ENCODE measurements around the gene AKT3. TPM values are rescaled to one million over a fixed set of nuclear protein-coding genes. Genes with fewer than 3 reads are reported as not detected.

AKT3 gene
- total RNA-seq, 4 donors from 2014 or later = 51.7 to 84.1 (median 71.1) TPM

DNA sequence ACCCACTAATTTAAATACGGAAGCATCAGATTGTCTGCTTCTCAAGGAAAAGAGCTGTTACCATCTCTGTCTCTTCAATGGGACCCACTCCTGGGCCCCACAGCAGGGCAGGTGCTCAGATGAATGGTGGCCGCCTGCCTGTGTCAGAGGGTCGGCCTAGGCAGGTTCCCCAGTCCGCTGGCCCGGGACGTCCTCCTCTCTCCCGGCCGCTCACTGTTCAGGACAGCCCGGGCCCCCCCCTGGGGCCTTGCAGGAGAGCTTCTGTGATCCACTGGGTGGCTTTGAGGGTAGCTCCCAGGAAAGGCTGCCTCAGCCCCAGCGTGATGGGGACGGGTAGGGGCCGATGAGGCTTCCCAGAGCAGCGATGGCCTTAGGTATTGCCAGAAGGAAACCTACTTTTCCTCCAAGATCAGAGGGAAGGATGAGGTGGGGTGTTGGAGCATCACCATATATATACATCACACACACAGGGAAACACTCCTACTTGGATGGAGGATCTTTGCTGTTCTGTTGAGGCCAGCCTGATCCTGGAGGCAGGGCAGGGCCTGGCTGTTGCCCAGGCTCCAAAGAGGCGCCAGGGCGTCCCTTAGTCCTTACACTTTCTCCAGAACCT, 362.9 kb downstream of the AKT3 start:
- Histone ChIP-seq H3K9me3 (no peaks in the 10 kb centered on the region), H3K4me1 (peaks cover 6 to 10% of the 10 kb centered on the region in 2 donors), H3K27ac (no peak overlapping the region), H3K27me3 (no peaks in the 10 kb centered on the region), H3K36me3 (no peaks in the 10 kb centered on the region), H3K4me3 (replicated peaks in 1 of 3) (no peak overlapping the region)
- no peak for TF ChIP-seq POLR2A (IDR thresholded peaks at IDR 0.05)
- TF ChIP-seq, protein P1, sequence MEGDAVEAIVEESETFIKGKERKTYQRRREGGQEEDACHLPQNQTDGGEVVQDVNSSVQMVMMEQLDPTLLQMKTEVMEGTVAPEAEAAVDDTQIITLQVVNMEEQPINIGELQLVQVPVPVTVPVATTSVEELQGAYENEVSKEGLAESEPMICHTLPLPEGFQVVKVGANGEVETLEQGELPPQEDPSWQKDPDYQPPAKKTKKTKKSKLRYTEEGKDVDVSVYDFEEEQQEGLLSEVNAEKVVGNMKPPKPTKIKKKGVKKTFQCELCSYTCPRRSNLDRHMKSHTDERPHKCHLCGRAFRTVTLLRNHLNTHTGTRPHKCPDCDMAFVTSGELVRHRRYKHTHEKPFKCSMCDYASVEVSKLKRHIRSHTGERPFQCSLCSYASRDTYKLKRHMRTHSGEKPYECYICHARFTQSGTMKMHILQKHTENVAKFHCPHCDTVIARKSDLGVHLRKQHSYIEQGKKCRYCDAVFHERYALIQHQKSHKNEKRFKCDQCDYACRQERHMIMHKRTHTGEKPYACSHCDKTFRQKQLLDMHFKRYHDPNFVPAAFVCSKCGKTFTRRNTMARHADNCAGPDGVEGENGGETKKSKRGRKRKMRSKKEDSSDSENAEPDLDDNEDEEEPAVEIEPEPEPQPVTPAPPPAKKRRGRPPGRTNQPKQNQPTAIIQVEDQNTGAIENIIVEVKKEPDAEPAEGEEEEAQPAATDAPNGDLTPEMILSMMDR (IDR thresholded peaks at IDR 0.05) = no peak
- WGBS, 2 donors = 94 to 95% methylated on average over 13 to 15 of the region's 15 CpGs
- DNase-seq = no peak
- intact Hi-C loops (cut with DNase I) = no loop called here

GRCh38 chr1:243483952-243484351, 366.1 kb downstream of the AKT3 start:
- Histone ChIP-seq H3K27me3 (no peaks in the 10 kb centered on the region), H3K4me3 (replicated peaks in 1 of 3) (no peak overlapping the region), H3K27ac (peak overlapping the region in 1 of 3 donors; percentile 17), H3K4me1 (peaks cover 6 to 11% of the 10 kb centered on the region in 2 donors), H3K36me3 (no peaks in the 10 kb centered on the region), H3K9me3 (no peaks in the 10 kb centered on the region)
- TF ChIP-seq, protein P1 (IDR thresholded peaks at IDR 0.05) = no peak
- TF ChIP-seq POLR2A (IDR thresholded peaks at IDR 0.05) = no peak
- DNase-seq = no peak
- intact Hi-C loops (cut with DNase I) = no loop called here
- 95 to 96% methylated on average over 16 of the region's 16 CpGs for WGBS, 2 donors

DNA sequence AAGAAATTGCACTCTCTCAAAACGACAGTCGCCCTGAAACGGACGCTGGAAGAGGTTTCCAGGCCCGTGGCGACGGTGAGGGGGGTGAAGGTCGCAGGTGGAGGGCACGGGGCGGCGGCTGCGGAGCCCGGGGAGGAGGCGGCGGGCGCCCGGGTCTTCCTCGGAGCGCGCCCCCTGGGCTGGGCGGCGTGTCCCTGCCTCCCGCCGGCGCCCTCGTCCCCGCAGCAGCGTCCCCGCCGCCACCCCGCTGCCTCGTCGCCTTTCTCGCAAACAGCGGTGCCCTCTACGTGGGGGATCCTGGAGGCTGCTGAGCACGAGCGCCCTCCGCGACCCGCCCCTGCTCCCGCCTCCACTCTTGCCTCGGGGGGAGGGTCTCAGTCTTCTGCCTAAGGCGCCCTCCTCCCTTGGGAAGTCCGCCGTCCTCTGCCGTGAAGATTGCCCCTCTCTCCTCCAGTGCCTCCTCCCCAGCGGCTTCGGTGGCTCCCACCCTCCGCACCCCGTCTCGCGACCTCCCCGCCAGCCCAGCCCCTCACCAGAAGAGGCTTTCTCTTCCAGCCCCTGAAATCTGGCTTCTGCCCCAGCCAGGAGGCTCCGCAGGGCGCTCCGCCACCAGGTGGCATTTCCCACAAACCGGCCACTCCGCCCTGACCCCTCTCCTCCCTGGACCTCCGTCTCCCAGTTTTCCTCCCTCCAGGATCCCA, 366.8 kb downstream of the AKT3 start:
- Histone ChIP-seq H3K4me3 (replicated peaks in 1 of 3) (peak overlapping the region; percentile 17 to 53 (median 34)), H3K27me3 (no peaks in the 10 kb centered on the region), H3K9me3 (no peaks in the 10 kb centered on the region), H3K4me1 (peaks cover 6 to 11% of the 10 kb centered on the region in 2 donors), H3K36me3 (no peaks in the 10 kb centered on the region), H3K27ac (peak overlapping the region in 2 of 3 donors; percentile 17 to 31)
- DNase-seq = peak; percentile 55 to 58
- intact Hi-C loops (cut with DNase I) = no loop called here
- 12 to 40% methylated on average over 17 to 32 of the region's 60 CpGs for WGBS, 2 donors
- TF ChIP-seq, protein P1 (IDR thresholded peaks at IDR 0.05) = peak in 4 of 6 experiments; percentile 5 to 61 (median 48)
- TF ChIP-seq POLR2A (IDR thresholded peaks at IDR 0.05) = no peak

DNA sequence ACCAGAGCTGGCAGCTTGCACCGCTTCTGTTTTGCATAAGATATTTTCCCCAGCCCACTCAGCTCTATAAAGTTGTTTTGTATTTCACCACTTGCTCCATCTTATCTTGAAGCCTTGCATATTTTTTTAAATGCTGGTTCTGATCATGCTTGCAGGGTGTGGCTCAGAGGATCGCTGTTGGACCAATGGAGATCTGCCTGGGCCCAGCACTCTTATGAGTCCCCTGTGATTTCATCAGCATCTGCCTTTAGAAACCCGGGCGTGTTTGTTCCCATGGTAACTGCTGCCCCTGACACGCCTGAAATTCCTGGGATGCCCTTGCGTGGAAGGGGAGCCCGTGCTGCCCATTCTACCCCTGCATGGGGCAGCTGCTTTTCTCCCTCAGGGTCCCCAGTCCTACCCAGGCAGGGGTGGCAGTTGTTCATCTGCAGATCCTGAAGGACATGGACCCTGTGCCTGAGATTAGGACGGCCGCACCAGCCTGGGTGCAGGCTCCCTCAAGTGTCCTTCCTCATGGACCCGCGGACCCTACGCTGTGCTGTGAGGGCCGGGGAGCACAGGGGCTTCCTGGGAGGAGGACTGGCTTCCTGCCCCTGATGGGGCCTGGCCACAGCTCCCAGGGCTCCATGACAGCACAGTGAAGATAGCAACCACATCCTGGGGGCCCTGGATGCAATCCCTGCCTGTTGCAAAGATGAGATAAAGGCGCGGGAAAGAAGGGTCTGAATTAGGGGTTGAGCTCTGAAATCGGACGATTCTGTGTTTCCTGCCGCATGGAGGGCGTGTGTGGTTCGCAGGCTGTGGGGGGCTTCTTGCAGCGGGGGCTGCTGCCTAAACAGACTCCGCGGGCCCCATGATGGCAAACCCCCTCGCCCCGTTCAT, 367.7 kb downstream of the AKT3 start:
- peak overlapping the region in 2 of 3 donors; percentile 34 to 53 for H3K4me3 ChIP-seq (replicated peaks in 1 of 3)
- no peak for DNase-seq
- no peaks in the 10 kb centered on the region for H3K27me3 ChIP-seq
- TF ChIP-seq, protein P1 (IDR thresholded peaks at IDR 0.05) = no peak
- no peak for TF ChIP-seq POLR2A (IDR thresholded peaks at IDR 0.05)
- WGBS, 2 donors = 45 to 47% methylated on average over 20 of the region's 25 CpGs
- intact Hi-C loops (cut with DNase I) = no loop called here
- no peaks in the 10 kb centered on the region for H3K9me3 ChIP-seq
- H3K36me3 ChIP-seq = no peaks in the 10 kb centered on the region
- peaks cover 6 to 11% of the 10 kb centered on the region in 2 donors for H3K4me1 ChIP-seq
- peak overlapping the region in 1 of 3 donors; percentile 31 for H3K27ac ChIP-seq

Measured in thyroid gland (tissue), 4 donors.